Measurements from ENCODE around the gene CT45A3.
"Not testable (repeated sequence)": the region's sequence is repeated elsewhere in the genome, so short reads cannot be mapped to it uniquely, and the experiment has no call there.

Gene CT45A3, protein sequence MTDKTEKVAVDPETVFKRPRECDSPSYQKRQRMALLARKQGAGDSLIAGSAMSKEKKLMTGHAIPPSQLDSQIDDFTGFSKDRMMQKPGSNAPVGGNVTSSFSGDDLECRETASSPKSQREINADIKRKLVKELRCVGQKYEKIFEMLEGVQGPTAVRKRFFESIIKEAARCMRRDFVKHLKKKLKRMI

DNA sequence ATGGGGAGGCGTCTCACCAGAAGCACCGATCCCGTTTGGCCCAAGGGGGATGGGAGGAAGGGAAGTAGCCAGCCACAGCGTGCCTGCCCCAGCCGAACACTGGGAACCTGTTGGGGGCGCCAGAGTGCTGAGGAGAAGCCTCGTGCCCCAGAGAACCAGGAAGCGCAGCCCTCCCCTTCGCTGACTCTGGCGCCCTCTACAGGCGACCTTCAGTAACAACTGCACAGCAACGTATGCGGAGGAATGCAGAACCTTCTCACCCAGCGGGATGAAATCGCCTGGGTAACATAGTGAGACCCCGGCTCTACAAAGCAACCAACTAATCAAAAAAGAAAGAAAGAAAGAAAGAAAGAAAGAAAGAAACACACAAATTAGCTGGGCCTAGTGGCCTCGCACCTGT, at the start of gene CT45A3:
TSS of gene CT45A3 (minus strand) at position 101 of the 400 bp plus-strand sequence. CDS start 3,747 bp downstream, outside the sequence.
- DNase-seq = not testable (repeated sequence)

DNA sequence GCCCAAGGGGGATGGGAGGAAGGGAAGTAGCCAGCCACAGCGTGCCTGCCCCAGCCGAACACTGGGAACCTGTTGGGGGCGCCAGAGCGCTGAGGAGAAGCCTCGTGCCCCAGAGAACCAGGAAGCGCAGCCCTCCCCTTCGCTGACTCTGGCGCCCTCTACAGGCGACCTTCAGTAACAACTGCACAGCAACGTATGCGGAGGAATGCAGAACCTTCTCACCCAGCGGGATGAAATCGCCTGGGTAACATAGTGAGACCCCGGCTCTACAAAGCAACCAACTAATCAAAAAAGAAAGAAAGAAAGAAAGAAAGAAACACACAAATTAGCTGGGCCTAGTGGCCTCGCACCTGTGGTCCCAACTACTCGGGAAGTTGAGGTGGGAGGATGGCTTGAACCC, 34.7 kb upstream of the CT45A3 start, which contains the start of gene CT45A6:
TSS of gene CT45A6 (minus strand) at position 101 of the 400 bp plus-strand sequence. CDS start 3,794 bp downstream, outside the sequence.
- DNase-seq = not testable (repeated sequence)

DNA sequence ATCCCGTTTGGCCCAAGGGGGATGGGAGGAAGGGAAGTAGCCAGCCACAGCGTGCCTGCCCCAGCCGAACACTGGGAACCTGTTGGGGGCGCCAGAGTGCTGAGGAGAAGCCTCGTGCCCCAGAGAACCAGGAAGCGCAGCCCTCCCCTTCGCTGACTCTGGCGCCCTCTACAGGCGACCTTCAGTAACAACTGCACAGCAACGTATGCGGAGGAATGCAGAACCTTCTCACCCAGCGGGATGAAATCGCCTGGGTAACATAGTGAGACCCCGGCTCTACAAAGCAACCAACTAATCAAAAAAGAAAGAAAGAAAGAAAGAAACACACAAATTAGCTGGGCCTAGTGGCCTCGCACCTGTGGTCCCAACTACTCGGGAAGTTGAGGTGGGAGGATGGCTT, 17.4 kb upstream of the CT45A3 start, which contains the start of gene CT45A5:
TSS of gene CT45A5 (minus strand) at position 101 of the 400 bp plus-strand sequence. CDS start 3,774 bp downstream, outside the sequence.
- DNase-seq = not testable (repeated sequence)

DNA sequence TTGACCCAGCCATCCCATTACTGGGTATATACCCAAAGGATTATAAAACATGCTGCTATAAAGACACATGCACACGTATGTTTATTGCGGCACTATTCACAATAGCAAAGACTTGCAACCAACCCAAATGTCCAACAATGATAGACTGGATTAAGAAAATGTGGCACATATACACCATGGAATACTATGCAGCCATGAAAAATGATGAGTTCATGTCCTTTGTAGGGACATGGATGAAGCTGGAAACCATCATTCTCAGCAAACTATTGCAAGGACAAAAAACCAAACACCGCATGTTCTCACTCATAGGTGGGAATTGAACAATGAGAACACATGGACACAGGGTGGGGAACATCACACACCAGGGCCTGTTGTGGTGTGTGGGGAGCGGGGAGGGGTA, 23.3 kb downstream of the CT45A3 start:
- DNase-seq = not testable (repeated sequence)

DNA sequence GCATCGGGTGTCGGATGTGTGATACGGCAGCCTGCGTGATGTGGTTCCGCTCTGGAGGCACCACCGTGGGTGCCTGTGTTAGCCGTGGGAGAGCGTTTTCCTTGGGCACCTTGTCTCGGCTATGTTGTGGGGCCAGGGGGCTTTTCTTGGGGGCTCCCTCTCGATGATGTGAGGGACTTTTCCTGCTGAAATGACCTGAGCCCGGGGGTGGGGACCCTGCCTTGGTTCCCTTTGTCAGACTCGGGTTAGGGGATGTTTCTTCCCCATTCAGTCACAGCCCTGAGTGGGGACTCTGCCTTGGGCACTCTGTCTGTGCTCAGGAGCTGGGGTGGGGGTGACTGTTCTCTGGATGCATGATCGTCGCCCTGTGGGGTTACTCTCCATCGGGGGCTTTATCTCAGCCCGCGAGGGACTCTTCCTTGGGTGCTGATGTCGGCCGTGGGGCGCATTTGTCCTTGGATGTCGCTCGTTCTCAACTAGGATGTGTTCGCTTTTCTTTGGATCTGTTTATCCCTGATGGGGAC, 26.7 kb downstream of the CT45A3 start:
- no peak for DNase-seq

DNA sequence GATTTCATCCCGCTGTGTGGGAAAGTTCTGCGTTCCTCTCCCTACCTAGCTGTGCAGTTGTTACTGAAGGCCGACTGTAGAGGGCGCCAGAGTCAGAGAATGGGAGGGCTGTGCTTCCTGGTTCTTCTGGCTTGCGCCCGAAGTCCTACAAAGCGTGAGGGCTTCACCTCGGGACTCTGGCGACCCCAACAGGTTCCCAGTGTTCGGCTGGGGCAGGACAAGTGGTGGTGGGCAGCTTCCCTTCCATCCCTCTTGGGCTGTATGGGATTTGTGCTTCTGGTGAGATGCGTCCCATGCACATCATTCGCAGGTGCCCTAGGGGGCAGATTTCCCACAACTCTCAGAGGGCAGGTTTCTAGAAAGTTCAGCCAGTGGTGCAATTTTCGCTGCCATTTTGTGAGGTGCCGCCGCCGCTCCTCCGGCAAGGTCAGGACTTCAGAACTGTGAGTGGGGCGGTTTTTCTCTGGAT, 27.3 kb downstream of the CT45A3 start:
- DNase-seq = no peak

DNA sequence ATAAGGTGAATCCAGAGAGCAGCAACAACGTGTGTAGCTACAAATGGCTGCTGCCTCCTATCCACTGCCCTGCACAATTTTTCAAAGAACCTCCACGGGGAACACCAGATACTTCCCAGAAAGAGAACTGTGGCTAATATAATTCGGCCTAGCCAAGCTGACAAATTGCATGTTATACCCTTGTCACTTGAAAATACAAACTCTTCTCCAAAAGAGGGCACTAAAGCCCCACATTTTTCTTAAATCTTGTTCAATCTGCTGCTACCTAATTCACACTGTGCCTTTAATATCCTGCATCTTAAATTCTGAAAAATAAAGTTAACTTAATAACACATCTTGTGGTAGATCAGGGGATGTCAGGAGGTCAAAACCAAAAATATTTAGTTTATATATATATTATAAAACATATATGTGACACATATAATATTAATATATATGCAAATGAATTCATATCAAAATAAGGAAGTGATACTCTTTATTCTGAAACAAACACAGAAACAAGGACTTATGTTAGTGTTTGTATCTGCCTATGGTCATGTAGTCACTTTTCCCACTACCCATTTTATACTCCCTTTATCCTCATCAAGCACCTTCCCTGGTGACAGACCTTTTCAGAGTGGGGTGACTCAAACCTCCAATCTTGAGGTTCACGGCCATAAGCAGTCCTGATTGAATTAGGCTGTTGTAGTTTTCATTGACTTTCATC, 30.5 kb downstream of the CT45A3 start:
- DNase-seq = no peak

DNA sequence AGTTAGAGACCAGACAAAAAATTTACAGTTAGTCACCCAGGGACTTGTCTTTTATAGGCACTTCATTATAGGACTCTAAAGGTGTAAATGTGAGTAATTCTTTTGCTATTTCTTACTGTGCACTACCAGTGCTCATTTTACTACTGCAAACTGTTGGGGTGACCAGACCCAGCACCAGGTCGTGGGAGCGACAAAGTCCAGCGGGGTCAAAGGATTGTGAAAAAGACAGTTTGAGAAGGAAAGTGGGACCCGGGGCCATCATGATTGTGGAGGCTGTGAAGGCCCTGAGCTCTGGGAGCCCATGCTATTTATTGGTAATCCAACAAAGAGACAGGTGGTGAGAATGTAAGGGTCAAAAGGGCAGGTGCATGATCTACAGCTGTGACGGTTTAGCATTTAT, 33.3 kb downstream of the CT45A3 start:
- DNase-seq = not testable (repeated sequence)

DNA sequence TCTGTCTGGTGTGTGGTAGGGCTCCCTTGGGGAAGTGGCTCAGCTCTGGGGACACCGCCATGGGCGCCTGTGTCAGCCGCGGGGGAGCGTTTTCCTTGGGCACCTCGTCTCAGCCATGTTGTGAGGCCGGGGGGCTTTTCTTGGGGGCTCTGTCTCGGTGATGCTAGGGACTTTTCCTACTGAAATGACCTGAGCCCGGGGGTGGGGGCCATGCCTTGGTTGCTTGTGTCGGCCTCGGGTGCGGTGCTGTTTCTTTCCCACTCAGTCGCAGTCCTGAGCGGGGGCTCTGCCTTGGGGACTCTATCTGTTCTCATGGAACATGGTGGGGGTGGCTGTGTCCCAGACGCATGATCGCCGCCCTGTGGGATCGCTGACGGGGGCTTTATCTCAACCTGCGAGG, 54.2 kb downstream of the CT45A3 start:
- DNase-seq = no peak

DNA sequence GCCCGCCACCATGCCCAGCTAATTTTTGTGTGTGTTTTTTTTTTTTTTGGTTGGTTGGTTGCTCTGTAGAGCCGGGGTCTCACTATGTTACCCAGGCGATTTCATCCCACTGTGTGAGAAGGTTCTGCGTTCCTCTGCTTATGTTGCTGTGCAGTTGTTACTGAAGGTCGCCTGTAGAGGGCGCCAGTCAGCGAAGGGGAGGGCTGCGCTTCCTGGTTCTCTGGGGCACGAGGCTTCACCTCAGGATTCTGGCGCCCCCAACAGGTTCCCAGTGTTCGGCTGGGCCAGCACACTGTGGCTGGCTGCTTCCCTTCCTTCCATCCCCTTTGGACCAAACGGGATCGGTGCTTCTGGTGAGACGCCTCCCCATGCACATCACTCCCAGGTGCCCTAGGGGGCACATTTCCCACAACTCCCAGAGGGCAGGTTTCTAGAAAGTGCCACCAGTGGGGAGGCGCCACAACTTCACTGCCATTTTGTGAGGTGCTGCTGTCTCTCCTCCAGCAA, 54.8 kb downstream of the CT45A3 start, which contains the start of gene CT45A1:
TSS of gene CT45A1 (plus strand) at position 457 of the 507 bp plus-strand sequence. CDS start 5,302 bp downstream, outside the sequence.
- not testable (repeated sequence) for DNase-seq
